Measurements from ENCODE around the gene COLQ. TPM values are rescaled to one million over a fixed set of nuclear protein-coding genes. Genes with fewer than 3 reads are reported as not detected.
"Not testable (repeated sequence)": the region's sequence is repeated elsewhere in the genome, so short reads cannot be mapped to it uniquely, and the experiment has no call there.

The COLQ gene
- total RNA-seq, 2 experiments from 2014 or later, result 3.6 to 5.2 TPM

GRCh38 chr3:15458212-15458780 is 63.2 kb downstream of the COLQ start:
- ChIA-PET CTCF (no interaction called here), POLR2A (no interaction called here)
- Mint-ChIP-seq H3K9me3 (no peaks in the 10 kb centered on the region), H3K4me1 (peaks cover 29% of the 10 kb centered on the region), H3K27ac (no peak overlapping the region), H3K27me3 (no peaks in the 10 kb centered on the region), H3K4me3 (no peak overlapping the region), H3K36me3 (ENCODE audit: low read depth) (no peaks in the 10 kb centered on the region)
- DNase-seq, result peak; percentile 3

- peaks cover 20% of the 10 kb centered on the region for H3K4me1 Mint-ChIP-seq
- POLR2A ChIA-PET; H3K36me3 Mint-ChIP-seq (ENCODE audit: low read depth); H3K27ac Mint-ChIP-seq; H3K27me3 Mint-ChIP-seq; H3K9me3 Mint-ChIP-seq; CTCF ChIA-PET; H3K4me3 Mint-ChIP-seq; DNase-seq: not testable (repeated sequence)
These were observed 64.6 kb downstream of the COLQ start for GRCh38 chr3:15456915-15457314.

- Mint-ChIP-seq H3K4me3 (no peak overlapping the region), H3K4me1 (peaks cover 16% of the 10 kb centered on the region), H3K27me3 (no peaks in the 10 kb centered on the region), H3K27ac (no peak overlapping the region), H3K36me3 (ENCODE audit: low read depth) (no peaks in the 10 kb centered on the region), H3K9me3 (no peaks in the 10 kb centered on the region)
- no peak for DNase-seq
- CTCF ChIA-PET, result no interaction called here
- POLR2A ChIA-PET, result no interaction called here
These were observed 65.2 kb downstream of the COLQ start for GRCh38 chr3:15456321-15456720.

GRCh38 chr3:15455756-15456155 is 65.8 kb downstream of the COLQ start:
- POLR2A ChIA-PET, result no interaction called here
- no peaks in the 10 kb centered on the region for H3K36me3 Mint-ChIP-seq (ENCODE audit: low read depth)
- no peak overlapping the region for H3K4me3 Mint-ChIP-seq
- H3K27ac Mint-ChIP-seq, result no peak overlapping the region
- CTCF ChIA-PET, result no interaction called here
- H3K9me3 Mint-ChIP-seq, result no peaks in the 10 kb centered on the region
- H3K4me1 Mint-ChIP-seq, result peaks cover 10% of the 10 kb centered on the region
- H3K27me3 Mint-ChIP-seq, result no peaks in the 10 kb centered on the region
- DNase-seq, result no peak

GRCh38 chr3:15454965-15455364 is 66.5 kb downstream of the COLQ start:
- DNase-seq, result no peak
- H3K4me3 Mint-ChIP-seq, result no peak overlapping the region
- no peaks in the 10 kb centered on the region for H3K36me3 Mint-ChIP-seq (ENCODE audit: low read depth)
- no peak overlapping the region for H3K27ac Mint-ChIP-seq
- ChIA-PET CTCF (no interaction called here), POLR2A (interaction anchor here (1.2 to 1.7 kb wide), 2 partner anchors 30 to 81 kb away, joined by 3 to 4 read pairs; no protein-coding TSS in a partner anchor)
- no peaks in the 10 kb centered on the region for H3K27me3 Mint-ChIP-seq
- peaks cover 2% of the 10 kb centered on the region for H3K4me1 Mint-ChIP-seq
- H3K9me3 Mint-ChIP-seq, result no peaks in the 10 kb centered on the region

- Mint-ChIP-seq H3K27ac (no peak overlapping the region), H3K9me3 (no peaks in the 10 kb centered on the region), H3K36me3 (ENCODE audit: low read depth) (no peaks in the 10 kb centered on the region), H3K27me3 (no peaks in the 10 kb centered on the region), H3K4me3 (no peak overlapping the region), H3K4me1 (peaks cover 2% of the 10 kb centered on the region)
- DNase-seq, result no peak
- ChIA-PET CTCF (no interaction called here), POLR2A (interaction anchor here (1.2 to 1.7 kb wide), 2 partner anchors 29 to 82 kb away, joined by 3 to 4 read pairs; no protein-coding TSS in a partner anchor)
These were observed 67.4 kb downstream of the COLQ start for GRCh38 chr3:15453991-15454625.

- no peaks in the 10 kb centered on the region for H3K27me3 Mint-ChIP-seq
- peaks cover 2% of the 10 kb centered on the region for H3K4me1 Mint-ChIP-seq
- ChIA-PET CTCF (no interaction called here), POLR2A (interaction anchor here (1.2 to 1.7 kb wide), 2 partner anchors 28 to 82 kb away, joined by 3 to 4 read pairs; no protein-coding TSS in a partner anchor)
- no peaks in the 10 kb centered on the region for H3K36me3 Mint-ChIP-seq (ENCODE audit: low read depth)
- DNase-seq, result no peak
- no peak overlapping the region for H3K4me3 Mint-ChIP-seq
- H3K27ac Mint-ChIP-seq, result no peak overlapping the region
- H3K9me3 Mint-ChIP-seq, result no peaks in the 10 kb centered on the region
These were observed 68.0 kb downstream of the COLQ start for GRCh38 chr3:15453501-15453900.

- CTCF ChIA-PET, result no interaction called here
- no peaks in the 10 kb centered on the region for H3K4me1 Mint-ChIP-seq
- no peak for DNase-seq
- no peak overlapping the region for H3K27ac Mint-ChIP-seq
- H3K4me3 Mint-ChIP-seq, result no peak overlapping the region
- no peaks in the 10 kb centered on the region for H3K36me3 Mint-ChIP-seq (ENCODE audit: low read depth)
- no peaks in the 10 kb centered on the region for H3K27me3 Mint-ChIP-seq
- POLR2A ChIA-PET, result interaction anchor here (1.0 kb wide), 1 partner anchor 9 kb away, joined by 3 read pairs; no protein-coding TSS in a partner anchor
- no peaks in the 10 kb centered on the region for H3K9me3 Mint-ChIP-seq
These were observed 68.5 kb downstream of the COLQ start for GRCh38 chr3:15452961-15453360.

GRCh38 chr3:15452156-15452555 is 69.3 kb downstream of the COLQ start:
- H3K36me3 Mint-ChIP-seq (ENCODE audit: low read depth), result no peaks in the 10 kb centered on the region
- H3K27ac Mint-ChIP-seq, result no peak overlapping the region
- H3K4me1 Mint-ChIP-seq, result no peaks in the 10 kb centered on the region
- ChIA-PET POLR2A (interaction anchor here (1.0 kb wide), 1 partner anchor 8 kb away, joined by 3 read pairs; no protein-coding TSS in a partner anchor), CTCF (no interaction called here)
- DNase-seq, result no peak
- no peaks in the 10 kb centered on the region for H3K9me3 Mint-ChIP-seq
- no peak overlapping the region for H3K4me3 Mint-ChIP-seq
- H3K27me3 Mint-ChIP-seq, result no peaks in the 10 kb centered on the region

GRCh38 chr3:15451216-15452113 is 70.0 kb downstream of the COLQ start:
- no peak overlapping the region for H3K4me3 Mint-ChIP-seq
- POLR2A ChIA-PET, result no interaction called here
- CTCF ChIA-PET, result no interaction called here

GRCh38 chr3:15450438-15451215 is 70.9 kb downstream of the COLQ start:
- no peak overlapping the region for H3K27ac Mint-ChIP-seq

More at GRCh38 chr3:15451216-15452113, 70.0 kb downstream of the COLQ start:
- no peak for DNase-seq
- Mint-ChIP-seq H3K4me1 (no peaks in the 10 kb centered on the region), H3K27me3 (no peaks in the 10 kb centered on the region), H3K27ac (no peak overlapping the region), H3K36me3 (ENCODE audit: low read depth) (no peaks in the 10 kb centered on the region), H3K9me3 (no peaks in the 10 kb centered on the region)

GRCh38 chr3:15449489-15450224 is 71.8 kb downstream of the COLQ start:
- ChIA-PET CTCF (no interaction called here), POLR2A (no interaction called here)

More at GRCh38 chr3:15450438-15451215, 70.9 kb downstream of the COLQ start:
- Mint-ChIP-seq H3K36me3 (ENCODE audit: low read depth) (no peaks in the 10 kb centered on the region), H3K4me1 (no peaks in the 10 kb centered on the region), H3K4me3 (no peak overlapping the region), H3K9me3 (no peaks in the 10 kb centered on the region), H3K27me3 (no peaks in the 10 kb centered on the region)
- DNase-seq, result no peak
- ChIA-PET CTCF (no interaction called here), POLR2A (no interaction called here)

More at GRCh38 chr3:15449489-15450224, 71.8 kb downstream of the COLQ start:
- H3K27ac Mint-ChIP-seq, result no peak overlapping the region
- H3K27me3 Mint-ChIP-seq, result no peaks in the 10 kb centered on the region
- H3K4me1 Mint-ChIP-seq, result no peaks in the 10 kb centered on the region
- no peak overlapping the region for H3K4me3 Mint-ChIP-seq
- H3K36me3 Mint-ChIP-seq (ENCODE audit: low read depth), result peaks cover 3% of the 10 kb centered on the region
- DNase-seq, result no peak
- no peaks in the 10 kb centered on the region for H3K9me3 Mint-ChIP-seq

All from activated CD4-positive, alpha-beta memory T cell treated with anti-CD3 and anti-CD28 coated beads, Interleukin-2, amount 10 ng/mL, durations not matched to agents 7 days and 5 days (primary cell).